GM21360 (cell line): ENCODE results near the gene DOK5.

Experiments
- ATAC-seq: cut with Tn5 transposase; IDR thresholded peaks from one replicate; pipeline ENCODE4 v1.9.1; 2021; ENCODE audit warnings: mild to moderate bottlenecking, moderate library complexity; ENCODE audit not compliant: unreplicated experiment

Gene DOK5

DNA sequence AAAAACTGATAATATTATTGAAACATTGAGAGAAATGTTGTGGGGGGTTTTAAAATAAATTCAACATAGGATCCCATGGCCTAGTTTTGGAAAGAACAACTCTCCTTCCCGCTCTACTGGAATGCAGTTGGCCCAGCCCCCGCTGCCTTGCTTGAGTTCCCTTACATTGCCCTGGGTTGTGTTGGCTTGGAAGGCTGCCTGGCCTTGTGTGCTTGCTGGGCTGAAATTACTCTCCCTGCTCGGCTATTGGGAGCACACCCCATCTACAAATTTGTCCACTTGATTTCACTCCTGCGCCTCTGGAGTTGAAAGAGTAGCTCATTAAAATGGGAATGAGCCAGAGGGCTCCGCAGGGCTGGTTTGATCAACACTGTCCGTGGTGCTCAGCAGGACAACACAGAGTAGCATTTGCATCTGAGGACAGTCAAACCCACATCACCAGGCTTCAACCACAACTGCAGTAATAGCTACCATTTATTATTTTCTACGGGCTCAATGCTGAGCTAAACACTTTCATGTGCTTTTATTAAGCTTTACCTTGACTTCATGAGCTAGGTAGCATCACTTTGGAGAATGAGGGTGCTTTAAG is 35.2 kb downstream of the DOK5 start:
- no peak for ATAC-seq

GRCh38 chr20:54512694-54513093 is 37.3 kb downstream of the DOK5 start:
- ATAC-seq = no peak

- ATAC-seq = no peak
These were observed 38.7 kb downstream of the DOK5 start for GRCh38 chr20:54514028-54514607.

DNA sequence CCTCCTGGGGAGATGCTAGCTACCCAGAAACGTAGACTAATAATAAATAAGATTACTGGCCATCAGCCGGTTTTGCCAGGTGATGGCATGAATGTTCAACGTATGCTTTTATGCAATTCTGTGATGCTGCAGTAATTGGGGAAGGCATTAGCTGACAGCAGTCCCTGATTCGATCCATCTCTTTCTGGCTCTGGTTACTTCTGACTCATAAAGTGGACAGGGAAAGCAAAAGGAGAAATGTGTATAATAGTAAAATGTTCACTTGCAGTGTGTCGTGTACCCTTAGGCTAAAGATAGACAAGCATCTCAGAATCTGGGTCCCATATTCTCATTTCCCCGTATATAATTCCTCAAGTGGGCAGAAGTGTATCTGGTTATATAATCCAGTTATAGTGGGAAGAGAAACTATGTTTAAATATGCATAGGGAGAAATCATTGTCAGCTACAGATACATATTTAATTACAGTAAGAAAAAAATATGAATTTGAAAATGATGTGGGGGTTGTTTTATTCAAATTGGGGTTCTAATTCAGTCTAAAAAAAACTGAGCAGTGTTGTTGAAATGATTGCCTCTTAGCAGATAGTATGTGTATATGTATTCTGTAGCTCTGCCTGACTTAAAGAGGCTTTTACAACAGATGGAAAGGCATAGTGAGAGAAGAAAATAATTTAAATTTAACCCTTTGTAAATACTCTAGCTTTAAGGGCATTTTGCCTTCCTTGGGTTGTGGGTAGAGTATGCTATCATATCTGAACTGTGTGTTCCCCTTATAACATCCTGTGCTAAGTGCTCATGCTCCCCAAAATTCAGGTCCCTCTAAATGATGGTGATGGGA is 40.6 kb downstream of the DOK5 start:
- no peak for ATAC-seq

- ATAC-seq = no peak
These were observed 42.0 kb downstream of the DOK5 start for GRCh38 chr20:54517241-54517975.

- ATAC-seq = no peak
These were observed 49.5 kb downstream of the DOK5 start for GRCh38 chr20:54524849-54525248.

- ATAC-seq = no peak
These were observed 50.7 kb downstream of the DOK5 start for GRCh38 chr20:54525916-54526590.

GRCh38 chr20:54526801-54527200 is 51.4 kb downstream of the DOK5 start:
- no peak for ATAC-seq

DNA sequence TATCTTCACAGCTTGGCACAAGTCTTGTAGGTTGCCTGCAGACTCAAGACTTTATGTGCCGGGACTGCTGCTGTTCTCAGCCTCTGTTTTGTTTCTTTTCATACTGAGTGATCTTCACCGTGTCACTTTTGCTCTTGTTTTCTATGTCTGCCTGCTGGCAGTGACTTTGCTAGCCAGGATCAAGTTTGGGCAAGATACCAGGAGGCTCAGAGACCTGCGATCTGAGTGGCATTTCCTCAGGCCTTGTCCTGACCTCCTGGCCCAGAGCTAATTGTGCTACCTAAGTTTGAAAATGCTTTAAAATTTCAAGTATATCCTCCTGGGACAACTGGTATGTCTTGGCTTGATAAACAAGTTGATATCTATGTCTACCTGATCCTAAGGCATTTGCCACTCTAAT is 57.2 kb downstream of the DOK5 start:
- ATAC-seq = no peak

DNA sequence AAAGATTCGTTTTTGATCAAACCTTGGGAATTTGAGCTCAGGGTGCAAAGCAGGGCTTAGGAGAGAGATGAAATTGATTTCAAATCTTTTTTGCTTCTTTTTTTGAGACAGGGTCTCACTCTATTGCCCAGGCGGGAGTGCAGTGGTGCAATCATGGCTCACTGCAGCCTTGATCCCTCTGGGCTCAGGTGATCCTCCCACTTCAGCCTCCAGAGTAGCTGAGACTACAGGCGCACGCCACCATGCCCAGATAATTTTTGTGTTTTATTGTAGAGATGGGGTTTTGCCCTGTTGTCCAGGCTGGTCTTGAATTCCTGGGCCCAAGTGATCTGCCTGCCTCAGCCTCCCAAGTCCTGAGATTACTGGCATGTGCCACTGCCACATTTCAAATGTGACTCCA is 58.7 kb downstream of the DOK5 start:
- no peak for ATAC-seq

- no peak for ATAC-seq
These were observed 59.6 kb downstream of the DOK5 start for GRCh38 chr20:54535033-54535432.

DNA sequence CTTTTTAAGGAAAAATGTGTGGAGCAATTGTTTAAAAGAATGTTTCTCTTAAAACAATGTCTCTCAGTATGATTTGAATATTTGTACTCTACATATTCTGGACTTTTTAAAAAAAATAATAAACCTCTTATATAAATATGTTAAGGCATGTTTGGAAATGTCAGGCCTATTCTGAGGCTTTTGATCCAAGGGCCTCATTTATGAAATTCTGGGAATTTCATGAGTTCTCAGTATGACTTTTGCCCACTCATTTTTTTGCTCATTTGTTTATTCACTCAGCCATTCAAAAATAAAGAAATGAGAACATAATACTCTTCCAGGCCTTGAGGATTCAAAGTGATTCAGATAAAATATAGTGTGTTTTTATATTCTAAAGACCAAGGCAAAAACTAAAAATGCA is 60.4 kb downstream of the DOK5 start:
- ATAC-seq = no peak

DNA sequence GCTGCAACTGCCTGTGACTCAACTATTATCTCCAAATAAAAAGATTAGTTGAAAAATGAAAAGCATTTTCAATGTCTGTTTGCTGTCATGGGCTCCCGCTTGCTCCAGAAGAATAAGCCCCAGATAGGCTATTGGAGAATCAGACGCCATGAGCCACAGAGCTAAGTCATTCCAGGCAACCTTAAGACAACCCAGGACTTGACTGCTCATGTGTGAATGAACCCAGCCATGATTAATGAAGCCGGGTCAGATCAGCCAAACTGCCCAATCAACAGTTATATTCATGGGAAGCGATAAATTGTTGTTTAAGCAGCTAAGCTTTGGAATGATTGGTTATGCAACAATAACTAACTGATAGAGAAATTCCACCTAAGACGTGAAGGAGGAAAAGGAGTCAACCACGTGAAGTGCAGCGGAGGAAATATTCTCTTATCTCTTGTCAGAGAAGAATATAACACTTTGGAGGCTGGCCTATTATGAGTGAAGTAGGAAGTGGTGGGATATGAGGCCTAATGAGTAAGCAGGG is 64.2 kb downstream of the DOK5 start:
- ATAC-seq = no peak

DNA sequence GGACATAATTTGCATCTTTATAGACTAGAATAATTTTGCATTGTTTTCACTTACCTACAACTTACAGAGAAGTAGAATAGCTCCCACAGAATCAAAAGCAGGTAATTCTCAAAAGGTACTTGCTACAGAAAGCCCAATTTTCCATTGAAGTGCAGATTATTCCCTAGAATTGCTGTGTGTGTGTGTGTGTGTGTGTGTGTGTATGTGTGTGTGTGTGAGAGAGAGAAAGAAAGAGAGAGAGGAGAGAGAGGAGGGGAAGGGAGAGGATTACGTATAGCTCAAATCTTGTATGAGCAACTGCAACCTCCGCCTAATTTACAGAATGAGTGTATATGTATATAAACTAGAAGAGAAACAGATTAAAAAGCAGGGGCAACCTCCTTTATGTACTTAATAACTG is 68.0 kb downstream of the DOK5 start:
- no peak for ATAC-seq

- ATAC-seq = no peak
These were observed 70.4 kb downstream of the DOK5 start for GRCh38 chr20:54545676-54546358.

DNA sequence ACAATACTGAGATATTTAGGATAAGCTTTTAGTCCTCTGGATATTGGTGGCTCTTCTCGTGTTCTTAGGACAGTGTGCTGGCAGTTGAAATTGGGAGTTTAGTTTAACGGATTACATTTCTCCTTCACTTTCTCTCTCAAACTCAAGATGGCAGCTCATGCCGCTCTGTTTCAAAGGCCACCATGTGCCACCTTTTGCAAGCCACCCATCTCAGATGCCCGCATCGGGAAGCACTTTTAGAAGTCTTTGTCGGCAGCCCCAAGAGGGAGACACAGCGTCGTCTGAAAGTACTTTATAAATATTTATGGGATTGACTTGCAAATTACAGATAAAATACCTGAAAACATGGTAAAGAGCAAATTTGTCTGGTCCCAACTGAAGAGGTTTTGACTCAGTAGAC is 73.5 kb downstream of the DOK5 start:
- no peak for ATAC-seq

DNA sequence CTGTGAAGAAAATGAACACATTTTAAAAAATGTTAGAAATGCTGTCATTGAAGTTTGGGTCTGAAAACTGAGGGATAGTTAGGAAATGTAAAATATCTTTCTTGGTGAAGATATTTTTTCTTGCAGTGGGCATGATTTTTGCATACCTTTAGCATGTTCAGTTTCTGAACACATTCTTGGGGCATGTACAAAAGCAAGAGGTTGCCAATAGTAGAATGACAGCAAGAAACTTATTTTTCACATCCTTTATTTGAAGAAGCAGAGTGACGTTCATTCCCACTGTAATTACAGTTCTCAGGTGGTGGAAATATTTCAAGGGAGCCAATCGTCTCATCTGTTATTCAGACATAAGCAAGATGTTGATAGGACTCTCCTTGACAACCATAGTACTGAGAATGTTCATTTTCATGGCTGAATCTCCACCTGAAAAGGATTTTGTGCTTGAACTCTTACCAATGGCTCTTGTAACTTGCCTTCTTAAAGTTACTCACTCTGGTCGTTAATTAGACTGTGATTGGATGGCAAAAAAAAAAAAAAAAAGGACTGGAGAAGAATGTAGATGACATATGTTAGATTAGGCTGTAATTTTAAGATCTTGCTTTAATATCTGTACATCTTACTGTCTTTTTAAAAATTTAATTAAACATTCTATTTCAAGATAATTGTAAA is 74.4 kb downstream of the DOK5 start:
- no peak for ATAC-seq

GRCh38 chr20:54550776-54551396 is 75.5 kb downstream of the DOK5 start:
- ATAC-seq = no peak

DNA sequence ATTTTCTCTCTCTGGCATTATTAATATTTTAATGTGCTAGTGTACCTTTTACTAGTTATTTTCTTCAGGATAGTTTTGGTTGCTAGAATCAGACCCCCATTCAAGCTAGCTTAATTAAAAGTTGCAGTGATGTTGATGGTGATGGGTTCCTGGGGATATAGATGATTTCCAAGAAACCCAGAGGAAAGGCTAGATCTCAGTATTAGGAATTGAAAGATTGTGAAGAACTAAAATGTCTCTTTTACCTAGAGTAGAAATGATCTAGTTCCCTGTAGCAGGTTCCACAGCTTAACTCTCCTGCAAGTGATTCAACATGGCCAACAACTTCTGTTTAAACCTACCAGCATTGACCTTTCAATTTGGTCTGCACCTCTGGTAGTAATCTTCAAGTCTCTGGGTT is 78.6 kb downstream of the DOK5 start:
- no peak for ATAC-seq
